ENCODE results near the gene NRL.

Gene NRL

GRCh38 chr14:24114532-24115421 lies at the start of gene NRL, which contains the start of gene DCAF11:
Gene NRL (minus strand): TSS chr14:24114949. CDS start chr14:24082848, 32,101 bp downstream.
Gene DCAF11 (plus strand): TSS chr14:24114777. CDS start chr14:24115595, 818 bp downstream.
- DNase-seq: peak; percentile 99

GRCh38 chr14:24162093-24162492 lies 47.3 kb upstream of the NRL start:
- no peak for DNase-seq

DNA sequence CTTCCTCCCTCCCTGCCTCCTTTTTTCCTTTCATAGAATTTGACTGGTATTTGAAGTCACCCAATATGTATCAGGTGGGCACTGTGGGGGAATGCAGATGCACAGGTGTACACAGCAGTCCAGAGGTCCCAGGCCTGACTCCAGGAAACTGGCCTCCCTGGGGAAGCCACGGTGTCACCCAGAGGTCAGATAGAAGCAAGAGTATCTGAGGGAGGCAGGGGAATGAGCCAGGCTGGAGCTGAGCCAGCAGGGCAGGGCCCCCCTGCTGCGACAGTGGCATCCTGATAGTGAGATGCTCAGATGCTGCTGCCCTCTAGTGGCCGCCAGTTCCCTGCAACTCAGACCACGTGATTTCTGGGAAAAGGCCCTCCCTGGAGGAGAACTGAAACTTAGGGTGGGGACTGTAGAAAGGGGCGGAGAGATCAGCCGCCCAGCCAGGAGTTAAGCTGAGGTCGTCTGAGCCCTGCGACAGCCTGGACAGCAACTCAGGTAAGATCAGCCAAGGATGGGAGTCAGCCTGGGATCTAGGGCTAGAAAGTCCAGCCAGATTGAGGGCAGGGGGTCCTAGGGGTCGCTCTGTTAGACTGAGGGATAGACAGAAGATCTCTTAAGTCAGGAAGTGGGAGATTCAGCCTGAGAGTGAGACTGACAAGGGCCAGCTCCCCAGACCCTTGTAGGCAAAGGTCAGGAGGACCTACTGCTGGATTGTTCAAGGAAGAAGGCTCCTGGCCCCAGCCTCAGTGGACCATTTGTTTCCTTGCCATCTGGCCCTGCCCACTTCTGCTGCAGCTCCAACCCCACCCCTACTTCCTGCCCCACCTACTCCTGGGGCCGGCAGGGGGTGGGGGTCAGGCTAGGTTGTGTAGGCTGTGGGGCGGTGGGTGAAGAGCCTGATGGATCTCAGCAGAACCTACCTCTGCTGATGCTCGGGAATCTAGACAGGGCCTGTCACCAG lies 46.4 kb upstream of the NRL start, which contains the start of gene IRF9:
Gene IRF9, plus strand, starts transcription at position 416 of the 955 bp plus-strand sequence. CDS start 880 bp downstream, outside the sequence.
- peak; percentile 69 for DNase-seq

GRCh38 chr14:24160499-24160849 lies 45.7 kb upstream of the NRL start:
- DNase-seq: no peak

- DNase-seq: no peak
Observed at GRCh38 chr14:24159777-24160498, 45.2 kb upstream of the NRL start.

DNA sequence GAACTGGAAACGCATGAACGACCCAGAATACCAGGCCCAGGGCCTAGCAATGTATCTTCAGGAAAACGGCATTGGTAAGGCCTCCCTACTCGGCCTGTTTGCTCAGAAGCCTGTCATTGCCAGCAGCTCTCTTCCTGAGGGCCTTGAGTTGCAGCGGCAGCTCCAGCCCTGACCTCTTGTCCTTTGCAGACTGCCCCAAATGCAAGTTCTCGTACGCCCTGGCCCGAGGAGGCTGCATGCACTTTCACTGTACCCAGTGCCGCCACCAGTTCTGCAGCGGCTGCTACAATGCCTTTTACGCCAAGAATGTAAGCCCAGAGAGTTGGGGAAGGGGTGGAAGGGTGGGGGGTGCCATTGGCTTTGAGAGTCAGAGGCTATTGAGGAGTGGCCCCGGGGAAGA lies 42.6 kb upstream of the NRL start:
- no peak for DNase-seq

DNA sequence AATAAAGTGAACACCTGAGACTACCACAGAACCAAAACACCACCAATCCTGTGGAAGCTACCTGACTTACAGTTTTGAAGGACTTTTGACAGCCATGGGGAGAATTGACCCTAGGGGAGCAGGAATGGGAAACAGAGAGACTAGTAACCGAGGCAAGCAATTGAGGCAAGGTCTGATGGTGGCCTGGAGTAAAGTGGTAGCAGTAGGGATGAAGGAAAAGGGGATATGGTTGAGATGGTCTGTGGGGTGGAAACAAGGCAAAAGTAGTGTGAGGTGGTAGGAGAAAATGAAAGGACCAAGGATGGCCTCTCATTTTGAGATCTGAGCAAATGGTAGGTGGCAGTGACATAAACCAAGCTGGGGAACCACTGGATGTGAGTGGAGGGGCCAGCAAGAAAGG lies 42.1 kb upstream of the NRL start:
- no peak for DNase-seq

- no peak for DNase-seq
Observed at GRCh38 chr14:24155100-24155499, 40.4 kb upstream of the NRL start.

DNA sequence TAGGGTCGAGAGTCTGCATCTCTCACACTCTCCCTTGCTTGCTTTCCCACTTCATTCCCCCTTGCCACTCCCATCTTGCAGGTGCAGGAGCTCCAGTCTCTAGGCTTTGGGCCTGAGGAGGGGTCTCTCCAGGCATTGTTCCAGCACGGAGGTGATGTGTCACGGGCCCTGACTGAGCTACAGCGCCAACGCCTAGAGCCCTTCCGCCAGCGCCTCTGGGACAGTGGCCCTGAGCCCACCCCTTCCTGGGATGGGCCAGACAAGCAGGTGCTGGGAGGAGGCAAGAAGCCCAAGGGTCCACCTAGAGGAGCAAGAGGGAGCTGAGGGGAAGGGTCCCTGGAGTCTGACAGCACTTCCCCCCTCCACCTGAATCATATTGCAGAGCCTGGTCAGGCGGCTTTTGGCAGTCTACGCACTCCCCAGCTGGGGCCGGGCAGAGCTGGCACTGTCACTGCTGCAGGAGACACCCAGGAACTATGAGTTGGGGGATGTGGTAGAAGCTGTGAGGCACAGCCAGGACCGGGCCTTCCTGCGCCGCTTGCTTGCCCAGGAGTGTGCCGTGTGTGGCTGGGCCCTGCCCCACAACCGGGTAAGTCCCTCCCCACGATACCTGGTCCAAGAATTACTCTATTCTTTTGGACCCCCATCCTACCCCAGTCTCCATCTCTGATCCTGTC lies 36.8 kb upstream of the NRL start:
- no peak for DNase-seq

GRCh38 chr14:24150993-24151392 lies 36.2 kb upstream of the NRL start:
- no peak for DNase-seq

DNA sequence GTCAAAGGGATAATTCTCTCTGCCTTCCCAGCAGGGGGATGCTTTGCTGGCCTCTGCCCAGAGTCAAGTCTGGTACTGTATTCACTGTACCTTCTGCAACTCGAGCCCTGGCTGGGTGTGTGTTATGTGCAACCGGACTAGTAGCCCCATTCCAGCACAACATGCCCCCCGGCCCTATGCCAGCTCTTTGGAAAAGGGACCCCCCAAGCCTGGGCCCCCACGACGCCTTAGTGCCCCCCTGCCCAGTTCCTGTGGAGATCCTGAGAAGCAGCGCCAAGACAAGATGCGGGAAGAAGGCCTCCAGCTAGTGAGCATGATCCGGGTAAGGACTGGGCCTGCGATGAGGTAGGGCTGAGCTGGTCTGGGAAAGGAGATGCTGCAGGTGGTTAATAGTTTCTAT lies 35.8 kb upstream of the NRL start:
- no peak for DNase-seq

GRCh38 chr14:24150061-24150460 lies 35.3 kb upstream of the NRL start:
- no peak for DNase-seq

DNA sequence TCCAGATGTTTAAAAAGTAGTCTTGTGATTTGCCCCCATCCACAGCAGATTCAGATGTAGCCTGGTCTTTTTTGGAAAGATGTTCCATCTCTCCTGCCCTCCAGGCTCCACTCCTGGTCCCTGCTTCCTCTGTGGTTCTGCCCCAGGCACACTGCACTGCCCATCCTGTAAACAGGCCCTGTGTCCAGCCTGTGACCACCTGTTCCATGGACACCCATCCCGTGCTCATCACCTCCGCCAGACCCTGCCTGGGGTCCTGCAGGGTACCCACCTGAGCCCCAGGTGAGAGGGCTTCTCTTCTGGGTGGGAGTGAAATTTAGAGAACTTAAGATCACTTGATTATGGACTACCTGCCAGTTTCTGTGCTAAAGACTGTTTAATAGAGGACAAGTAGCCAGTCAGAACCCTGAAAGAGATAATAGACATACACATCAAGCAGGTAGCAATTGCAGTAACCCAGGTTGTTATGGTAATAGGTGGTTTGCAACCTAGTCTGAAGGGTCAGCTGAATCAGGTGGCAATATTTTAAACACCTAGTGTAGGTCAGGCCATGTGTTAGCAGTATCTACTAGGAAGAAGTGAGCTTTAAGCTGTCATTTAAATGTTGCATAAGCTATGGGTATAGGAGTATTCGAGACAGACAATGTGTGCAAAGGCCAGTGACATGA lies 34.7 kb upstream of the NRL start:
- DNase-seq: no peak

- no peak for DNase-seq
Observed at GRCh38 chr14:24147761-24148428, 33.1 kb upstream of the NRL start.

GRCh38 chr14:24146978-24147760 lies 32.4 kb upstream of the NRL start, which contains the start of gene RNF31:
Gene RNF31 (plus strand): TSS chr14:24147498. CDS start chr14:24147699, 201 bp downstream.
- DNase-seq: peak; percentile 86

GRCh38 chr14:24146453-24146977 lies 31.8 kb upstream of the NRL start, which contains the start of gene PSME2:
Gene PSME2 (minus strand): TSS chr14:24146610. CDS start chr14:24146581, 29 bp downstream.
- peak; percentile 68 for DNase-seq

DNA sequence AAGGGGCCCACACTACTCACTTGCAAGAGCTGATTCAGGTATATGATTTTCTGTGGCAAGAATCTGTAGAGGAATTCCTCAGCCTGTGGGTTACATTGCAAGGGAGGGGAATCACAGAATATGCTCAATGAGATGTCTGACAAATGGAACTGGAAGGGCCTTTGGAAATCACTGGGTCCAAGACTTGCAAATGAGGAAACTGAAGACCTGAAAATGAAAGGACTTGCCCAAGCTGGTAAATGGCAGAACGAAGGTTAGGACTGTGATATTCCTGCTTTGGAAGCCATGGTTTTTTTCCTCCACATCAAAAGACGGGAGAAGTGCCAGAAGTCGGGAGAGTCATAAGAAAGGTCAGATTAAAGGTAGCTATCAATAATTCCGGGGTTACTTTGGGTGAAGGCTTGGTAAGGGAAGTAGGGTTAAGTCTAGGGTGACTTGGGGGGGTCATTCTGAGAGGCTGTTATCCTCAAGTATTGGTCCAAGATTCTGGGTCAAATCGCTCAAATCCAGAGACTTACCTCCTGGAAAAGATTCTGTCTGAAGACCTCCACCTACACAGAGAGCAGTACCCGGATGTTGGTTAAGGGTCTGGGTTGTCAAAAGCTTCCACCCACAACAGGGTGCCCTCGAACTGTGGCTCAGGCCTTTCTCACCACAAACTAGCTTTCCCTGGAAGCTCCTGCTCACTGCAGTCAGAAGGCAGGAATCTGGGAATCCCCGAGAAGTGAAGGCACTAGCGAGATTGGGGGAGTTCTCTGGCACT lies 31.1 kb upstream of the NRL start:
- no peak for DNase-seq

DNA sequence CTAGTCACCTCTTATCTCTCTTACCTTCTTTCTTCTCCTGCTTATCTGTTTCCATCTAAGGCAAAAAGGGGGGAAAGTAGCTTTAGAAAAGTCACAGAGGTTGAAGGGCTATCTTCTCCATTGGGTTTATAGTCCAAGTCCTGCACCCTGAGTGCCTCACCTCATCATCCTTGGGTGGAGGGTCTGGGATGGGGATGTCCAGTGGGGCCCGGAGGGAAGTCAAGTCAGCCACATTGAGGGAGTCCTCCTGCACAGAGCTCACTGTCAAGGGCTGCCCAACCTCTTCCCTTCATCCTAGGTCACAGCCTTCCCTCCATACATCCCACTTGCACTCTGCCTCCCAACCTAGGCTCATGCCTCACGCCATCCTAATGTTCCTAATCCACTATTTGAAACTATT lies 30.5 kb upstream of the NRL start:
- DNase-seq: no peak

DNA sequence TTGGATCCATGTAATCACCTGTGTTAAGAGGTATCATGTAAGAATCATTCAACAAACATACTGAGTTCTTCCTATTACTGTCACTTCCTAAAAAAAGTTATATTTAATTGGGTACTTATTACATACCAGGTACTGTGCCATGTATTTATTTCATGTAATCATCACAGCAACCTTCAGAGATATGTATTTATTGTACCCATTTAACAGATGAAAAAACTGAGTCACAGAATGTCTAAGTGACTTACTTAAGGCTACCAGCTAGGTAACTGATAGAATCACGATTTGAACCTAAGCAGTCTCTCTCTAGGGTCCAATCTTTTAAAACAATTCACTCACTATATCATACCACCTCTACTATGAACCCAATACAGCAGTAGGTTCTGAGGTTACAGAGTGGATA lies 29.7 kb upstream of the NRL start:
- DNase-seq: no peak

All from SIG-M5 (cell line).